Stimulated activated CD4-positive, alpha-beta T cell treated with anti-CD3 and anti-CD28 coated beads, Interleukin-15, amount 100 ng/mL, for 24 hours (primary cell): Measurements from ENCODE around the gene GRIK2.

Experiments used
- DNase-seq: peaks from one replicate; pipeline ENCODE4 v3.0.0-alpha.2; 2020

GRIK2 gene

DNA sequence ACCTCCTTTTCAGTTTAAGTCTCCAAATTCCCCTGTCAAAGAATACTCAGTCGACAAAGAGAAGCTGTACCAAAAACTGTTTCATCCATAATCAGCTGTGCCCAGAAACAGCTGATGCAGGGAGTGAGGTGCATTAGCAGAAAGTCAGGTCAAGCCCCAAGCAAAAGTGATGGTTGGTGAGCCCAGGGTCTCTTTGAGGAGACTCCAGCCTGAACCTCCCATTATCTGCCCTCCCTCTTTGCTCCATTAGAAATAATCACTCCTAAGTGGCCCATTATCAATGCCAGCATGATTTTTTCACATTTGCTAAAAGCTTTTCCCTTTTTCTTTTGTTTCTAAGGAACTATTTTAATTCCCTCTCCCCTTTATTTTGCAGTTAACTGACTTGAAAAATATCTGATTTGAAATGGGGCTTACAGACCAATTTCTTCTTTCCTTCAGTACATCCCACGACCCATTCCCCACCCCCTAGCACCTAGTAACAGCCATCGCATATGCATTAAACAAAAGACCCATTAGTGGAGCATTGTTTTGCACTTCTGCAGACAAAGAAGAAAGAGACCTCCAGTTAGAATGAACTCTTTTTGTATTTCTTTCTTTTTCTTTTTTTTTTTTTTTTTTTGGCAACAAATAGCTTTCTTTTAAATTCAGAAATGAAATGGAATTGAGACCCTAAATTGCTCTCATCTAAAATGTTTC is 257.0 kb downstream of the GRIK2 start:
- DNase-seq, result no peak

- DNase-seq, result no peak
Measured at GRCh38 chr6:101652079-101652478, 258.6 kb downstream of the GRIK2 start.

DNA sequence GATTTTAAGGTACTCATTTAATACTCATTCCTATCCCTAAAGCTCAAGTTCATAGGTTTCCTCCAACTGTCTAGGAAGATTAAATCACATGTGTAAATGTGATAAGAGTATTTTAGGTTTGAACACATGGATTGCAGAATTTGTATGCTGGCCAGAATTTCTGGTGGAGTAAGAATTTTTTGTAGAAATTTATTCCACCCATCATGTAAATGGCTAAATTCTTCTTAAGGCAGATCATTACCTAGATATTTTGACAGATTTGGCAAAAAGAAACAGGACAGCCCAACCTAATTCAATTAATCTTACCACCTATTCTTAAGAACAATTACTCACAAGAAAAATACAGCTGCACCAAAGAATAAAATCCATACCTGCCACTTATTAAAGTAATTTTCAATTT is 261.6 kb downstream of the GRIK2 start:
- DNase-seq, result no peak

DNA sequence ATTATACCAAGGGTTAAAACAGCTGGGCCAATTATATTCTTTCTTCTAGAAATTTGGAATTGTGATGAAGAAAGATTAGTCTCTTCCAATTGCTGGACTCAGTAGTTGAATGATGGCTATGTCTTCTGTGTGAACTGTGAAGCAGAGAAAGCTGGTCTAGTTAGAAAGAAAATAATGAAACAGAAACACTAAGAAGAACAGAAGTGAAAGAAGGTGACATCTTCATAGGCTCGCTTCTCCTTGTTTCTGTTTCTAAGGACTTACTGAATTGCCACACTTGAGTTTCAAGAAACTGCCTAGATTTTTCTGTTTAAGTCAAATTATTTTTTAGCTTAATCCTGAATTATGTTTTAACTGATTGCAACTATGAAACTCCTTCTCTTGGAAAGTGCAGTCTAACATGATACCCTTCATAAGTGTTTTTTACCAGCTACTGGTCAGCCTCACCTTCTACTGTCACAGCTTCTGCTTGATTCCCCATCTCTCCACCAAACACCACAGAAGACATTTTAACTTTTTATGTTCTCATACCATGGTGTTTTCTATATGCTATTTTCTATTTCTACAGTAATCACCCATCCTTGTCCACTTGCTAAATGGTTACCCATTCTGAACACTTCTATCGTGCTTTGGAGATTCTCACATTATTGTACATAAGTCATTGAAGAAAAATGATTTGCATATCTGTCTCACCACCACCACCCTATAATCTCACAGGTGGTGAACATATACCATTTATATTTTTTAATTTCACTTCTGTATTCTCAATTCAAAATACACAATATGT is 268.8 kb downstream of the GRIK2 start:
- DNase-seq, result no peak

DNA sequence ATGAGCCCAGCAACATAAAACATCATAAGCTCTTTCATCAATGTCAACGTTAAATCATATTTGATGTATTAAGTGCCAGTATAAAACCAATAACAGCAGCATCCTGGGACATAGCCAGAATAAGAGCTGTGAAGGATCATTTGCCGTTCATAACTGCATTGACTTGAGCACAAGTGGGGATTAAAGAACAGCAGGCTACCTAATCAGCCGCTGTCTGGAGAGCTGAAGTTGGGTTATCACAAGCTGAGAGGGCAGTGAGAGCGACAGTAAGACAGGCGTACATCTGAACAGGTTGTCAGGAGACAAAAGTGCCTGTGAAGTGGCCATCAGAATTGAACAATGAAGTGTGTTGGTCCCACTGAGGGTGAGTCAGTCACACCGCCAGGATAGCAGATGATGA is 269.6 kb downstream of the GRIK2 start:
- DNase-seq, result no peak

DNA sequence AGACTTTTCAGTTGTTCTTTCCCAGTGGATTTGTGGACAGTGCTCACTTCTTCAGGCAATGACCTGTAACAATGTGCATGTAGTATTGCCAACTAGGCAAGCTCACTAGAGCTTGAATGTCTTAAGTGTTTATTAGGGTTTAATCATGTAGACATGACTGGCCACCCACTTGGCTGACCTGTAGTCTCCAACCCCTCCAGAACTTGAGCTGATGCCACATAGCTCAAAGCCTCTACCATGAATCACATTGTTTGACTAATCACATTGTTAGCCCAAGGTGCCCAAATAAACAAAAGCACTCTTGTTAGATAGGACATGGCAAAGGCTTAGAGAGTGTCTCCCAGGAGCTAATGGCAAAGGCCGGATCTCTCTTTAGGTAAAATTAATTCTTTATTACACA is 272.7 kb downstream of the GRIK2 start:
- DNase-seq, result no peak

GRCh38 chr6:101668496-101669030 is 275.1 kb downstream of the GRIK2 start:
- DNase-seq, result no peak

- DNase-seq, result no peak
Measured at GRCh38 chr6:101676187-101676586, 282.7 kb downstream of the GRIK2 start.

- DNase-seq, result no peak
Measured at GRCh38 chr6:101682937-101683336, 289.4 kb downstream of the GRIK2 start.

DNA sequence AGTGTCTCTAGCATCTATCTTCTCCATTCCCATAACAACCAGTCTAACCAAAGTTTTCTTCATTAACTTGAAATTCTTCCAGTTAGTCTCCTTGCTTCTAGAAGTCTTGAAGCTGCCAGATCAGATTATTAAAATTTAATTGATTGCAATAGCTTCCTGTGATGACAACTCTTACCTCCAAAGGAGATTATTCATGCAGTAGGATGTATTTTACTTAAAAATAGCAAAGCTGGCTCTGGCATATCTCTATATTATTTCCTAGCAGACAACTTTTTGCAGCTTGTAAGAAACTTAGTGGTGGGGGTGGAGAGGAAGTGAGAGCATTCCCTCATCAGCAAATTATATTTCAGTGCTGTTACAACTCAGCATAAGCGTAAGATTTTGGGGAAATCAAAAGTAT is 290.4 kb downstream of the GRIK2 start:
- no peak for DNase-seq

GRCh38 chr6:101686653-101687052 is 293.1 kb downstream of the GRIK2 start:
- no peak for DNase-seq

DNA sequence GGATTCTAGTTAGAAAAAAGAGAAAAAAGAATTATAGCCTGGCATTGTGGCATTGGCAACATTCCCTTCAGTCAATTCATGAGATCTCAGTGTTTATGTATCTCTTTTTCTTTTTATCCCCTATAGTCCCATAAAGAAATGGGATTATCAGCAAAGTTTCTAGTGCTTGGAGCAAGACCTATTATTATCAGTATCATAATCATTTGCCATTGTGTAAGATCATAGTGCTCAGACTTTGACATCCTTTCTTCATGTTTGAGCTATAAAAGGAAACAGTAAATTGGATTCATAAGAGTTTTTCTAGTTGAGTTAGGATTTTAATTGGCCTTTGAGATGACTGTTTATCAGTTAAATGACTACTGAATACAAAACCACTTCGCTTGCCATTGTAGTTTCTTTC is 295.6 kb downstream of the GRIK2 start:
- no peak for DNase-seq

- DNase-seq, result no peak
Measured at GRCh38 chr6:101689695-101690094, 296.2 kb downstream of the GRIK2 start.

DNA sequence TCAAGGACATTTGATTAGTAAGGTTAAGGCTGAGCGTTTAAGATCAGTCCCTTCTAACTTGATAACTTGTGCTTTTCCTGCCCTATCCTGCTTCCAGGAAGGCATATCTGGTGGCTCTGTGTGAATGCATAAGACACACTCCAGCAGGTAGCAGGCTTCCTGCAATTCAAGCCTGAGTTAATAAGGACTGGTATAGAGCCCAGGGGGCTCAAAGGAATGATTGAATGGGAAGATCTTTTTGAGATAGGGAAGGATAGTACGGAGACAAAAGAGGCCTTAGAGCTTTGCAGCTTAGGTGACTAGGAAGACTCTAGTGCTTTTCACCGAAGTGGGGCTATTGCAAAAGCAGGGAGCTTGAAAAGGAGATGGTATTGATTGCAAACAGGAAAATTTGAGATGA is 307.1 kb downstream of the GRIK2 start:
- DNase-seq, result no peak

- DNase-seq, result no peak
Measured at GRCh38 chr6:101703311-101703710, 309.8 kb downstream of the GRIK2 start.

DNA sequence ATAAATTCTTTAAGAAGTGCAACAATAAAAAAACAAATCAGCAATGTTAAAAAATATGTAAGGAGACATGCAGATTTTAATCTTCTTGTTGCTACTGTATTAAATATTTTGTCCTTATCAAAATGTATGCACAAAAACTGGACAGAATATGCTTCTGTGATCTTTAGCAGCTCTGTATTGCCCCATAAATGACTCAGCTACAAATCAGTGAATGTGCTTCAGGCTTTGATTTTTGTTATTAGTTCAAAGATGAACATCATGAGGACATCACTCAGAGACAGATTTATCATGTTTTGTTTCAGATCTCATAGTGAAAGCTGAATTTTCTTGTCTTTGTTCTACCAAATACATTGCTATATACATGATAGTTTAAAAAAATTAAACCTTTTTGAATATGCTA is 312.4 kb downstream of the GRIK2 start:
- DNase-seq, result no peak

DNA sequence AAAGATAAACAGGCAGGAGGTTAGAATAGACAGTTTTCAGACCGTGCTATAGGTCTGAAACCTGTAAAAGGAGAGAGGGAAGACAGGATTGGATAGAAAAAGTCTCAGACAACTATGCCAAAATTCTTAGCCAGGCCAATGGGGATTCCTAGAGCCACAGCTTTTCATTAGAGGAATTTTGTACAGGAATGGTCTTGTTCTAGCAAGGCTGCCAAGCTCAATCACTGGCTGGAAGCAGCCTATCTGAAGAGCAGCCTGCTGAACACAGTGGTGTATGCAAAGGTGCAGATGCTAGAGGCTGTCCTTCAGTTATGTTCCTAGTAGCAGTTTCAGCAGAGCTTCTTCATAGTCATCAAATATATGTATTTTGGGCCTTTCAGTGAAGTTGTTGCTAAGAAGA is 313.1 kb downstream of the GRIK2 start:
- no peak for DNase-seq

DNA sequence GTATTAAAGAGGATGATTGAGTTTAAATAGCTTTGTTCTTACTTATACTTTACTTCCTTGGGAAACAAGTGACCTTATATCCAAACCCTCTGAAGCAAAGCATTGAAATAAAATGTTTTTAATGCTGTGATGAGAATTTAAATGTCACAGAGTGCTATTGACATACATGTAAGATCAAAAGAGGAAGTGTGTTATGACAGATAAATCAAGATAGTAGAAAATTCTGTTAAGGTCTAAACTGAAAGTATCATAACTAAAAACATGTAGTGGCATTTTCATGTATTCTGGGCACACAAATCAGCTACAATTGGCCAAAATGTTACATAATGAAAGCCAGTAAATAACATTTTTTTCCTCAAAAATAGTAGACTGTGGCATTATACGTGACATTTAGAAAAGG is 318.0 kb downstream of the GRIK2 start:
- no peak for DNase-seq

GRCh38 chr6:101716387-101716786 is 322.9 kb downstream of the GRIK2 start:
- DNase-seq, result no peak

DNA sequence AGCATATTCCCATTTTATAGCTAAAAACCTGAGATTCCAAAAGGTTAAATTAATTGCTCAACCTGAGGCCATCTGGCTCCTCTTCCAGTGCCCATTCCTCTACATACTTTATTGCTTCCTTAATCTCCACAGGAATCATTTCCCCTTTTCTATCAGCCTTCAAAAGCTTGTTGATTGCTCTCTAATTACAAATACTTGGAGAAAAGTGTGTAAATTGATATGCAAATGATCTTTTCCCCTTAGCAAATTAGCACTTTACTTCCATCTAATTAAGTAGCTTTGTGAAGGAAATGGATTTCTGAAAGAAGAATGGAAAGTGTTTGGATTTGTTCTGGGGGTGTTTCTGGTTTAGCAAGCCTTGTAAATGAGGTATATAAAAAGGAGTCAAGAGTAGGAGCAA is 323.3 kb downstream of the GRIK2 start:
- no peak for DNase-seq

DNA sequence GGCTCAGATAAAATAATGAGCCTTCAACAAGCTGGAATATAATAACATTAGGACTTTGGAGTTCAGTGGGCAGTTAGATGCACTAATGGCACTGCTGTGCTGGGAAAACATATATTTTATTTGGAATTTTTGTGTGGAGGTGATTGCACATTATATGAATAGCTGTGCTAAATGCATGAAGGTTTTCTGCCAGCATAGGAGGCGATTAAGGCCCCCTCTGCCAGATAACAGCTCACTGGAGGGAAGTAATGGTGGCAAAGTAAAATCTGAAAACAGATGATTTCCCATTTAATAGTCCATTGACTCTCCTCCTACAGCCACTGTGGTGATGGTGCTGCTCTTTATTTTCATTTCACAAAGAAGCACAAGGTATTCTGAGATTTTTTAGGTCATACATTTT is 326.0 kb downstream of the GRIK2 start:
- no peak for DNase-seq

GRCh38 chr6:101722471-101722870 is 329.0 kb downstream of the GRIK2 start:
- DNase-seq, result no peak

DNA sequence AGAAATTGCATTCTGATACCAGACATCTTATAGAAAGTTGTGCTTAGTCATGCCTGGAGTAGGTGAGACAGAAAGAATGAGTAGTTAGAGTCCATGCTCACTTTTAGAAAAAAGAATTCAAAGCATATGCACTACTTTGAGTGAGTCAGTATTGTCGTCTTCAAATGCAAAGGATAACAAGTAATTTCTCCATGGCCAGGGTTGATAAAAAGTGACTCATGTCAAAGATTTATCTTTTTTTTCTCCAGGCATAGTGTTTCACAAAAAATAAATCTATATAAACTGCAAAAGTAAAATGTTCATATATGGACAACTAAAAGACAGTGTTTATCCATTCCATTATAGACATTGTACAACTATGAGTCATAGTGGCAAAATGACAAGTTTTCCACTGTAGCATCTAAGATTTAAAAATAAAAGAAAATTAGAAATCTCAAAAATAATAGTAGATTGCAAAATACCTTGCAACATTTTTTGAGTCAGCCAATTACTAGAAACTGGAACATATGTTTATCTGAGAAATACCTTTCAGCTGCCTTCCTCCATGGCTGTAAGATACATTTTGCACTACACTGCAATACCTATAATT is 329.6 kb downstream of the GRIK2 start:
- DNase-seq, result no peak

DNA sequence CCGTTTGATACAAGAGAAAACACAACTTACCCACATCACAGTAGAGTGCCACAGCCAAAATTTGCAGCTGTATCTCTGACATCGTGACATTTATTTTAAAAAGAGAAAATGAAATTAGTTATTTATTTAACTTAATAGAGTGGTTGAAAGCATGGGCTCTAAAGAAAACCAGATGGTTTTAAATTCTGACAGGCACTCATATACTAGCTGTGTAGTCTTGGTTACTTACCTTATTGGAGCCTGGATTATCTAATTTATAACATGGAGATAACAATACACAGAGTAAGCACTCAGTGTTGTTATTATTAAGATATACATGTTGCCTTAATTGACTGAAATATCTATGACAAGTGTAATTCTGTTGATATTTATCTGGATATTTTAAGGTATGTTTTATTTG is 334.9 kb downstream of the GRIK2 start:
- no peak for DNase-seq
